ENCODE data around the gene NMNAT2.

DNA sequence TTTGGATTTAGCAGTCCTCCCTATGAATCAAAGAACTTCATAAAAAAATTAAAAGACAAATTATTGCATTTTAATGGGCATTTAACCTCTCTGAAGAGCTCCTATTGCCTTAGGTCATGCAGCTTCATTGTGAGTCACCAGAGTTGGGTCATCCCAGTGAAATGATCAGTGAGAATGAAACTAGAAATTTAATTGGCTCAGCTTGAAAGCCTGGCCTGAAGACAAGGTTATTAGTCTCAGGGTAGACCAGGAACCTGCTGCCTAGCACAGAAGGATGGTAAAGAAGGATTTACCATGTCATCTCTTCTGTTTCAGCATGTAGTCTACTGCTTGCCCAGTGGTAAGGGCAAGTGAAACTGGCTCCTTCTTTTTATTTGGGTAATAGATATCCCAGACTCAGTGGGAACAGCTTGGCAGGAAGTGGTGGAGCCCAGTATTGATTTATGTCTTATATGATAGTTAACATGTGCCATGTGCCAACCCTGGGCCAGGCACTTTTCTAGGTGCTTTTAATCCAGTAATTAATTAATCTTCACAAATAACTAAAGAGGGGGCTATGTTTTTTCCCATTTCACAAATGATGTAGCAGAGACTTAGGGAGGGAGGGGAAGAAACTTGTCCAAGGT, 208.5 kb downstream of the NMNAT2 start:
- no peak for TF ChIP-seq CTCF (conservative IDR thresholded peaks at IDR 0.05; ENCODE audit: low read length)
- TF ChIP-seq EZH2phosphoT487 (IDR thresholded peaks at IDR 0.05; ENCODE audit: borderline replicate concordance, low read depth, low read length): no peak

Measured in OCI-LY7 (cell line).